ENCODE results near the gene BDH1.

GRCh38 chr3:197603317-197603933 lies 47.7 kb upstream of the BDH1 start:
- no peak for TF ChIP-seq CTCF (IDR thresholded peaks at IDR 0.05)
- TF ChIP-seq POLR2A (IDR thresholded peaks at IDR 0.05): no peak
- TF ChIP-seq POLR2AphosphoS5 (IDR thresholded peaks at IDR 0.05): no peak

Measured in upper lobe of left lung (tissue), 4 donors.